ENCODE results near the gene RASGRP2. TPM values are rescaled to one million over a fixed set of nuclear protein-coding genes. Genes with fewer than 3 reads are reported as not detected.

RASGRP2 gene
- total RNA-seq, 2 donors from 2014 or later: 18.8 to 27.9 TPM

GRCh38 chr11:64758330-64759079 lies 14.6 kb upstream of the RASGRP2 start:
- H3K4me3 Mint-ChIP-seq: no peak overlapping the region
- no peaks in the 10 kb centered on the region for H3K9me3 Mint-ChIP-seq
- H3K27me3 Mint-ChIP-seq (ENCODE audit: low read depth): no peaks in the 10 kb centered on the region
- peaks cover 0 to 2% of the 10 kb centered on the region in 2 donors for H3K36me3 Mint-ChIP-seq (ENCODE audit: insufficient read depth in 2 of 2)
- no peak for ATAC-seq (replicated peaks in 1 of 2)
- H3K27ac Mint-ChIP-seq: no peak overlapping the region
- peaks cover 30% of the 10 kb centered on the region for H3K4me1 Mint-ChIP-seq (ENCODE audit: low read depth)
- no peak for DNase-seq

GRCh38 chr11:64757549-64758329 lies 13.8 kb upstream of the RASGRP2 start:
- no peak for DNase-seq
- Mint-ChIP-seq H3K9me3 (no peaks in the 10 kb centered on the region), H3K27ac (no peak overlapping the region), H3K36me3 (ENCODE audit: insufficient read depth in 2 of 2) (peaks cover 0 to 1% of the 10 kb centered on the region in 2 donors), H3K4me1 (ENCODE audit: low read depth) (peaks cover 22% of the 10 kb centered on the region), H3K4me3 (no peak overlapping the region), H3K27me3 (ENCODE audit: low read depth) (no peaks in the 10 kb centered on the region)
- no peak for ATAC-seq (replicated peaks in 1 of 2)

DNA sequence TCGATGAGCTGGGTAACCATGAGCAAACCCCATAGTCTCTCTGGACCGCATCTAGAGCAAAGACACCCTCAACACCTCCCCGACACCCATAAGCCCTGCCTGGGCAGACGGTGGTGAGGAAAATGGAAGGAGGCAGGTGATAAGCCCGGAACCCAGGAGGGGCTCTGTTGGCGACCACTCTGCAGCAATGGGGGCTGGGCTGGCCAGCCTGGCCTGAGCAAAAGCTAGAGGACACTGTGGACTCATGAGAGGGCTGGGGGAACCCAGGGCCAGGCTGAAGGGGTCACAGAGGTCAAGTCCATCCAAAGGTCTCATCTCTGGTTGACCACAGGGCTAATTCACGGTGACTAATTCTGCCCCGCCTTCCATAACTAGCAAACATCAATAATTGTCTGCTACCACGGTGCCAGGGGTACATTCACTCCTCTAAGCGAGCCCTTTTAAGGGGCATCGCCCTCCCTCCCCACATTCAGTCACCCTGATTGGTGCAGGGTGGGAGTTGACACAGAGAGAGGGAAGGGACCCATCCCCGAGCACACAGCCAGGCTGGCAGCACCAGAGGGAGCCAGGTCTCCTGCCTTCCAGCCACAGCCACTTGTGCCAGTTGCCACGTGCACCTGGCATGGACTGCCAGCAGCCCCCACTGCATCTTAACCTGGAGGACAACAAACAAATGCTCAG lies 11.9 kb upstream of the RASGRP2 start:
- H3K27me3 Mint-ChIP-seq (ENCODE audit: low read depth): no peaks in the 10 kb centered on the region
- no peak for ATAC-seq (replicated peaks in 1 of 2)
- DNase-seq: no peak
- H3K9me3 Mint-ChIP-seq: no peaks in the 10 kb centered on the region
- H3K4me3 Mint-ChIP-seq: no peak overlapping the region
- no peak overlapping the region for H3K27ac Mint-ChIP-seq
- H3K36me3 Mint-ChIP-seq (ENCODE audit: insufficient read depth in 2 of 2): peaks cover 0 to 2% of the 10 kb centered on the region in 2 donors
- H3K4me1 Mint-ChIP-seq (ENCODE audit: low read depth): peaks cover 3% of the 10 kb centered on the region

DNA sequence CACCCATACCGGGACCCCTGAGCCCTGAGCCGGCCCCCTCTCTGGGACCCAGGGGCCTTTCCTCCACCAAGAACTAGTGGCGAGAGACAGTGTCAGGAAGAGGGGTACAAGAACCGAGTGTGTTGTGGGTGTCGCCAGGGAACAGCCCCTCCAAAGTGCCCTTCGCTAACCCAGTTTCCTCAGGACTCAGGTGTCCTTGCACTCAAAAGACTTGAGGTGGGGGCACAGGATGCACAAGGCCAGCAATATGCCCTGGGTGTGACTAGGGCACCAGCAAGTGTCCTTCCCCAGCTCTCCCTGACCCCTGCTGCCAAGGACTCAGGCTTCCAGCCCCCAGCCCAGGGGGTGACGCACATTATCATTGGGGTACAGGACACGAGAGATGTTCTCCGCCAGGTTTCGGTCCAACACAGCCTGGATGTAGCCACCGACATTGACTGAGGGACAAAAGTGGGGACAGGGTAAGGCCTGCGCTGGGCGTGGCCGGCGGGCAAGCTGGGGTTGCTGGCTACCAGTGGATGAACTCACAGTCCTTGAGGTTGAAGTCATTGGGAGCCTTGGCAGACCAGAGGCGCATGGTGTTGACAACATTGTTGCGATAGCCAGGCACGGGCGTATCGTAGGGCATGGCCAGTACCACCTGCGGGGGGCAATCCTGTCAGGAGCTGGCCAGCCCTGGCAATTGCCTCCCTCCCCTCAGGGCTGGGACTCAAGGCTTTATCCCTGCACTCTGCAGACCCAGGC lies 11.1 kb upstream of the RASGRP2 start:
- Mint-ChIP-seq H3K4me3 (no peak overlapping the region), H3K36me3 (ENCODE audit: insufficient read depth in 2 of 2) (peaks cover 0 to 2% of the 10 kb centered on the region in 2 donors), H3K4me1 (ENCODE audit: low read depth) (no peaks in the 10 kb centered on the region), H3K9me3 (no peaks in the 10 kb centered on the region), H3K27me3 (ENCODE audit: low read depth) (no peaks in the 10 kb centered on the region), H3K27ac (no peak overlapping the region)
- no peak for ATAC-seq (replicated peaks in 1 of 2)
- no peak for DNase-seq

DNA sequence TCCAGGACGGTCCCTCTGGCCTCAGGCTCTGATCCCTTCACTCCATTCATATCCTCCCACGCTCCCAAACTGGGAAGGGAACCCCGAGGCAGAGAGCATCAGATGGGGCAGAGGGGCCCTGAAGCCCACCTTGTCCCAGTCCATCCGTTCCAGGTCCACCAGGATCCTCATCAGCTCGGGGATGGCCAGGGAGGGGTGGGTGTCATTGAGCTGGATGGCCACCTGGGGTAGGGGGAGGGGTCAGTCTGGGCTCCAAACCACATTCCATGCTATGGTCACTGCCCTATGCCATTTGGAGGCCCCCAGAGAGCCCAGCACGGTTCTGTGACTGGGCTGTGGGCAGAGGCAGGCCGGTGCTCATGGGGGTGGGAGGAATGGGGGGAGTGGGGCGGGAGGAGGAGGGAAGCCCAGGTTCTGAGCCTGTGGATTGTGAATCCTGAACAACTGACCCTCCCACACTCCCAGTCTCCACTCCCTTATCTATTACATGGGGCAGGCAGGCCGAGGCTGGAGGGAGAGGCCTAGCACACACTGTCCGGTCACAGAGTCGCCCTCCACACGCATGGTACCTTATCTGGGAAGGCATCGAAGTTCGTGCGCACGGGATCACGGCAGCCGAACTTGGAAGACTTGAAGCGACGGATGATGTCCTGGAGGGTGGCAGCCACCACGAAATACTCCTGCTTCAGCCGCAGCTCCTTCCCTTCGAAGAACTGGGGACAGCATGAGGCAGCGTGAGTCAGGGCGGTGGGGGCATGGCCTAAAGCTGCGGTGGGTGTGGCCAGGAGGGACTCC lies 10.4 kb upstream of the RASGRP2 start:
- Mint-ChIP-seq H3K27ac (no peak overlapping the region), H3K9me3 (no peaks in the 10 kb centered on the region), H3K36me3 (ENCODE audit: insufficient read depth in 2 of 2) (peaks cover 0 to 2% of the 10 kb centered on the region in 2 donors), H3K4me1 (ENCODE audit: low read depth) (no peaks in the 10 kb centered on the region), H3K4me3 (no peak overlapping the region), H3K27me3 (ENCODE audit: low read depth) (no peaks in the 10 kb centered on the region)
- ATAC-seq (replicated peaks in 1 of 2): no peak
- no peak for DNase-seq

DNA sequence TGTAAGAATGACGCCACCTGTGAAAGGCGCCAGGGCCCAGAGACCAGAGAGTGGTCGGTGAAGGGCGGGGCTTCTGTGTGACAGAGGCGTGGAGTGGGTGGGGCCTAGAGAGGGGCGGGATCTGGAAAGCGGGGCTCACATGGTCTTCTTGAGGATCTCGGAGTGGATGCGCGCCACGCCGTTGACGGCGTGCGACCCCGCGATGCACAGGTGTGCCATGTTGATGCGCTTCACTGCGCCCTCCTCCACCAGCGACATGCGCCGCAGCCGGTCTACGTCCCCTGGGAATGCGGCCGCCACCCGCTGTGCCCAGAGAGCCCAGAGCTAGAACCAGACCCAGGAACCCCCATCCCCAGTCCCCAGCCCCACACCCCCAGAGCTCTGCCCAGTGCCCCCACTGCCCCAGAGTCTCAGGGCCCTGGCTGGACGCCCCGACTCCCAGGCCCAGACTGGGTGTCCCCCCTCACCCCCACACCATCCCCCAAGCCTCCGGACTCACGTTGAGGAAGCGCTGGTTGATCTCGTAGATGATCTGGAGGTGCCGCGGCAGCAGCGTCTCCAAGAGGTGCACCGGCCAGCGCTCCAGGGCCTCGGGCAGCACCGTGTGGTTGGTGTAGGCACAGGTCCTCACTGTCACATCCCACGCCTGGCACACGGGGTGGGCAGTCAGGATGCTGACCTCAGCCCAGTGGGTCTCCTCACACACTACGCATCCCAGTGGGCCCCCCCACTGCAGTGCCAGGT lies 9.6 kb upstream of the RASGRP2 start:
- no peak overlapping the region for H3K4me3 Mint-ChIP-seq
- no peaks in the 10 kb centered on the region for H3K27me3 Mint-ChIP-seq (ENCODE audit: low read depth)
- peaks cover 0 to 2% of the 10 kb centered on the region in 2 donors for H3K36me3 Mint-ChIP-seq (ENCODE audit: insufficient read depth in 2 of 2)
- H3K27ac Mint-ChIP-seq: no peak overlapping the region
- no peaks in the 10 kb centered on the region for H3K4me1 Mint-ChIP-seq (ENCODE audit: low read depth)
- no peaks in the 10 kb centered on the region for H3K9me3 Mint-ChIP-seq
- ATAC-seq (replicated peaks in 1 of 2) (no peak), DNase-seq (no peak)

- H3K27ac Mint-ChIP-seq: no peak overlapping the region
- no peak for ATAC-seq (replicated peaks in 1 of 2)
- H3K4me1 Mint-ChIP-seq (ENCODE audit: low read depth): no peaks in the 10 kb centered on the region
- DNase-seq: no peak
- no peak overlapping the region for H3K4me3 Mint-ChIP-seq
- H3K36me3 Mint-ChIP-seq (ENCODE audit: insufficient read depth in 2 of 2): peaks cover 0 to 2% of the 10 kb centered on the region in 2 donors
- no peaks in the 10 kb centered on the region for H3K9me3 Mint-ChIP-seq
- H3K27me3 Mint-ChIP-seq (ENCODE audit: low read depth): no peaks in the 10 kb centered on the region
These were observed 9.1 kb upstream of the RASGRP2 start for GRCh38 chr11:64753019-64753379.

DNA sequence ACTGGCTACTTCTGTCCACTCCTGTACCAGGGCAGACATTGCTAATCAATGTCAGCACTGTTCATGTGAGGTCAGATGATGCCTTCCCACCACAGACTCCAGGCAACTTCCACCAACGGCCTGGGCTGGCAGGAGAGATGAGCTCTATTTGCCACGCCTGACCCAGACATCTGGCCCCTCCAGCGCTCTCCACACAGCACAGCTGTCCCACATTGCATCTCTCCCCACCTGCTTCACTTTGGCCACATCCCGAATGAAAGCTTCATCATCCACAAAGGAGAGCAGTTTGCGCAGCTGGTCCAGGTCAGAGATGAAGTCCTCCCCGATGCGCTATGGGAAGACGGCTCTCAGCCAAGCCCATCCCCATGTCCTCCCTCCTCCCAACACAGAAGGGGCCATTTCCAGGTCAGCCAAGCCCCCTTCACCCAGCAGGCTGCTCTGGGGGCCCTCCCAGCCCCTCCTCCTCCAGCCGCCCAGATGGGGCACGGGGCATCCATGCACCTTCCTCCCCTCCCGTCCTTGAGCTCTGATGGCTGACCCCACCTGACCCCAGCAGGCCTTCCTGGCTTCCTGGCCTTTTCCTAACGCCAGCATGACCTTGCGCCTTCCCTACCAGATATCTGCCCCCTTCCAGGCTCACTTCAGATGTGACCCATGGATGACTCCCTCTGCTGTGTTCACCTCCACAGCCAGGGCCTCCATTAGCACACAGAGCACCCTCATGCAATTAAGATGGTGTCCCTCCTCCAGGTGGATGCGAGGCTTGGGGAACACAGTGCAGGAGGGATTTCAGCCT lies 8.4 kb upstream of the RASGRP2 start:
- Mint-ChIP-seq H3K27me3 (ENCODE audit: low read depth) (no peaks in the 10 kb centered on the region), H3K4me1 (ENCODE audit: low read depth) (no peaks in the 10 kb centered on the region), H3K27ac (no peak overlapping the region), H3K4me3 (no peak overlapping the region), H3K36me3 (ENCODE audit: insufficient read depth in 2 of 2) (peaks cover 0 to 2% of the 10 kb centered on the region in 2 donors), H3K9me3 (no peaks in the 10 kb centered on the region)
- DNase-seq: no peak
- ATAC-seq (replicated peaks in 1 of 2): no peak

DNA sequence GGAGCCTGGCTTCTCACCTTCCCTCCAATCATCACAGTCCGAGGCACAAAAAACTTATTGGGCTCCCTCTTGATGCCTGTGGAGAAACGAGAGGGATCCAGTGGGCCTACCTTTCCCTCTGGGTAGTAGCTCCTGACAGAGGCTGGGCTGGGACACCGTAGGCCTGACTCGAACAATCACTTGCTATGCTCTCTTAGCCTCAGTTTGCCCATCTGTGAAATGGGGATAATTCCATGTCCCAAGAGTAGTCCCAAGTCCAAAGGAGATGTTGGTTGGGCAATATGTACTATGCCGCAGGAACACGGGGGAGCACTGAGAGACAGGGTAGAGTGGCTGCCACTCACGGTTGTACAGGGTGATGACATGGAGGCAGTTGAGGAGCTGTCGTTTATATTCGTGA lies 7.6 kb upstream of the RASGRP2 start:
- H3K4me3 Mint-ChIP-seq: no peak overlapping the region
- no peaks in the 10 kb centered on the region for H3K4me1 Mint-ChIP-seq (ENCODE audit: low read depth)
- no peak overlapping the region for H3K27ac Mint-ChIP-seq
- H3K27me3 Mint-ChIP-seq (ENCODE audit: low read depth): no peaks in the 10 kb centered on the region
- no peak for DNase-seq
- no peak for ATAC-seq (replicated peaks in 1 of 2)
- H3K36me3 Mint-ChIP-seq (ENCODE audit: insufficient read depth in 2 of 2): peaks cover 0 to 2% of the 10 kb centered on the region in 2 donors
- no peaks in the 10 kb centered on the region for H3K9me3 Mint-ChIP-seq

DNA sequence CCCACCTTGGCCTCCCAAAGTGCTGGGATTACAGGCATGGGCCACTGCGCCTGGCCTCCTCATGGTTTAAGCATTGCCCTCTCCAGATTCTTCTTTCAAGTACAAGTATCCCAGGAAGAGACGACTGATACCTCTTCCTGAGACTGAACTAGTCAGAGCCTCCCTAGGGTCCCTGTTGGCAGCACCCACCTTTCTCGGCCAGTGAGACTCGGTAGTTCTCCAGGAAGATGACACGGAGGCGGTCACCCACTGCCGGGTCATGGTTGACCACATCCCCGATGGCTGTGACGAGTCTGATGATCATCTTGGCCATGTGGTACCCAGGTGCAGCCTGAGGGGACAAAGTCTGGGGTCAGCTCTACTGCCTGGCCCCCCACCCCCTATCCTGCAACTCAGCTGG lies 7.2 kb upstream of the RASGRP2 start:
- no peaks in the 10 kb centered on the region for H3K27me3 Mint-ChIP-seq (ENCODE audit: low read depth)
- H3K27ac Mint-ChIP-seq: no peak overlapping the region
- H3K9me3 Mint-ChIP-seq: no peaks in the 10 kb centered on the region
- no peaks in the 10 kb centered on the region for H3K4me1 Mint-ChIP-seq (ENCODE audit: low read depth)
- peaks cover 0 to 2% of the 10 kb centered on the region in 2 donors for H3K36me3 Mint-ChIP-seq (ENCODE audit: insufficient read depth in 2 of 2)
- H3K4me3 Mint-ChIP-seq: no peak overlapping the region
- DNase-seq (no peak), ATAC-seq (replicated peaks in 1 of 2) (no peak)

DNA sequence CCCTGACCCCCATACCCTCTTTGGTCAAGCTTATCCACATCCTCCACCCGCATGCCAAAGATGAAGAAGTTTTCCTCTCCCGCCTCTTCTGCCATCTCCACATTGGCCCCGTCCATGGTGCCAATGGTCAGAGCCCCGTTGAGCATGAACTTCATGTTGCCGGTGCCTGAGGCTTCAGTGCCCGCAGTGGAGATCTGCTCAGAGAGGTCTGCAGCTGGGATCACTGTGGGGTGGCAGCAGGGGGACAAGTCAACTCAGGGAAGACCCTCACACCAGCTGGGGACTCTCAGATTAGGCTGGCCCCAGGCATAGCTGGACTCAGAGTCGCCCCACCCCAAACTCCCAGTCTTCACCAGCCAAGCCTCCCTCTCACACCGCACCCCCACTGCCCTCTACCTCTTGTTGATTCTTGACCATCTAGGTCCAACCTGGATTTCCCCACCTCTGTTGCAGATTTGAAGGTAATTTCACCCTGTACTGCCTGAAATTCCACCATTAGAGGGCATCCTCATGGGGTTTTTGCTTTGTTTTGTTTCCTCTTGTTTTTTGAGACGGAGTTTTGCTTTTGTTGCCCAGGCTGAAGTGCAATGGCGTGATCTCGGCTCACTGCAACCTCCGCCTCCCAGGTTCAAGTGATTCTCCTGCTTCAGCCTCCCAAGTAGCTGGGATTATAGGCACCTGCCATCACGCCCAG lies 6.6 kb upstream of the RASGRP2 start:
- no peak for ATAC-seq (replicated peaks in 1 of 2)
- H3K9me3 Mint-ChIP-seq: no peaks in the 10 kb centered on the region
- H3K4me1 Mint-ChIP-seq (ENCODE audit: low read depth): peaks cover under 1% of the 10 kb centered on the region
- H3K27me3 Mint-ChIP-seq (ENCODE audit: low read depth): no peaks in the 10 kb centered on the region
- no peak for DNase-seq
- no peak overlapping the region for H3K4me3 Mint-ChIP-seq
- H3K27ac Mint-ChIP-seq: no peak overlapping the region
- H3K36me3 Mint-ChIP-seq (ENCODE audit: insufficient read depth in 2 of 2): peaks cover 0 to 2% of the 10 kb centered on the region in 2 donors
